ENCODE measurements around the gene CCDC3.

DNA sequence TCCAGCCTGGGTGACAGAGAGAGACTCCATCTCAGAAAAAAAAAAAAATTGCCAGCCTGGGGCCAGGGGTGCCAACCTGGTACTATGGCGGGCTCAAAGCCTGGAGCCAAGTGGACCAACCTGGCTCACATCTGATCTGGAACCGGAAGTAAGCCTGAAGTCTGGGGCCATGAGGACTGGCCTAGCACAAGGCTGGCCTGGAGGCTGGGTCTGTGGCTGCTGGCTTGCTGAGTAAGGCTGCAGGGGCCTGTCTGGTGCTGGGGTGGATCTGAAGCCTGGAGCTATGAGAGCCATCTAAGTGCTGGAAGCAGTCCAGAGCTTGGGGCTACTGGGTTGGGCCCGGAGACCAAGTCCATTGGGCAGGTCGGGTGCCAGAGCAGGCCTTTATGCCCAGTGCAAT lies 84.9 kb downstream of the CCDC3 start:
- TF ChIP-seq POLR2A (IDR thresholded peaks at IDR 0.05), result no peak
- no peak for TF ChIP-seq CTCF (IDR thresholded peaks at IDR 0.05)

Measured in sigmoid colon (tissue), 3 donors.